ENCODE data around the gene MLH3.

Gene MLH3

GRCh38 chr14:75040507-75040906, 10.8 kb downstream of the MLH3 start:
- Histone ChIP-seq H3K4me1 (ENCODE audit: control insufficient read depth, insufficient read depth, low read length) (no peaks in the 10 kb centered on the region), H3K27ac (ENCODE audit: low read length) (no peak overlapping the region), H3K9ac (ENCODE audit: low read length in 2 of 2) (no peak overlapping the region), H3K4me3 (ENCODE audit: low read length in 2 of 2) (no peak overlapping the region), H3K27me3 (ENCODE audit: control insufficient read depth in 1 of 2, insufficient read depth in 2 of 2, low read length in 2 of 2) (no peaks in the 10 kb centered on the region), H3K9me3 (ENCODE audit: control insufficient read depth in 2 of 2, low read length in 2 of 2) (no peaks in the 10 kb centered on the region), H3K36me3 (ENCODE audit: control insufficient read depth in 2 of 2, insufficient read depth in 2 of 2, low read length in 2 of 2) (peaks cover 15 to 19% of the 10 kb centered on the region in 2 donors)

GRCh38 chr14:75032939-75033338, 18.3 kb downstream of the MLH3 start:
- Histone ChIP-seq H3K4me1 (ENCODE audit: control insufficient read depth, insufficient read depth, low read length) (no peaks in the 10 kb centered on the region), H3K27ac (ENCODE audit: low read length) (no peak overlapping the region), H3K27me3 (ENCODE audit: control insufficient read depth in 1 of 2, insufficient read depth in 2 of 2, low read length in 2 of 2) (no peaks in the 10 kb centered on the region), H3K9me3 (ENCODE audit: control insufficient read depth in 2 of 2, low read length in 2 of 2) (no peaks in the 10 kb centered on the region), H3K36me3 (ENCODE audit: control insufficient read depth in 2 of 2, insufficient read depth in 2 of 2, low read length in 2 of 2) (peaks cover 29 to 43% of the 10 kb centered on the region in 2 donors), H3K9ac (ENCODE audit: low read length in 2 of 2) (no peak overlapping the region), H3K4me3 (ENCODE audit: low read length in 2 of 2) (no peak overlapping the region)

GRCh38 chr14:75030147-75030546, 21.1 kb downstream of the MLH3 start:
- H3K27ac ChIP-seq (ENCODE audit: low read length), result no peak overlapping the region
- no peak overlapping the region for H3K4me3 ChIP-seq (ENCODE audit: low read length in 2 of 2)
- H3K4me1 ChIP-seq (ENCODE audit: control insufficient read depth, insufficient read depth, low read length), result no peaks in the 10 kb centered on the region
- H3K36me3 ChIP-seq (ENCODE audit: control insufficient read depth in 2 of 2, insufficient read depth in 2 of 2, low read length in 2 of 2), result peaks cover 26 to 36% of the 10 kb centered on the region in 2 donors
- H3K27me3 ChIP-seq (ENCODE audit: control insufficient read depth in 1 of 2, insufficient read depth in 2 of 2, low read length in 2 of 2), result no peaks in the 10 kb centered on the region
- H3K9ac ChIP-seq (ENCODE audit: low read length in 2 of 2), result no peak overlapping the region
- no peaks in the 10 kb centered on the region for H3K9me3 ChIP-seq (ENCODE audit: control insufficient read depth in 2 of 2, low read length in 2 of 2)

- H3K27ac ChIP-seq (ENCODE audit: low read length), result no peak overlapping the region
- no peaks in the 10 kb centered on the region for H3K27me3 ChIP-seq (ENCODE audit: control insufficient read depth in 1 of 2, insufficient read depth in 2 of 2, low read length in 2 of 2)
- peaks cover 23 to 34% of the 10 kb centered on the region in 2 donors for H3K36me3 ChIP-seq (ENCODE audit: control insufficient read depth in 2 of 2, insufficient read depth in 2 of 2, low read length in 2 of 2)
These were observed 25.4 kb downstream of the MLH3 start for GRCh38 chr14:75025876-75026275.

GRCh38 chr14:75025082-75025481, 26.2 kb downstream of the MLH3 start:
- H3K4me1 ChIP-seq (ENCODE audit: control insufficient read depth, insufficient read depth, low read length), result no peaks in the 10 kb centered on the region
- H3K27me3 ChIP-seq (ENCODE audit: control insufficient read depth in 1 of 2, insufficient read depth in 2 of 2, low read length in 2 of 2), result no peaks in the 10 kb centered on the region
- no peak overlapping the region for H3K4me3 ChIP-seq (ENCODE audit: low read length in 2 of 2)
- no peaks in the 10 kb centered on the region for H3K9me3 ChIP-seq (ENCODE audit: control insufficient read depth in 2 of 2, low read length in 2 of 2)
- H3K36me3 ChIP-seq (ENCODE audit: control insufficient read depth in 2 of 2, insufficient read depth in 2 of 2, low read length in 2 of 2), result peaks cover 29% of the 10 kb centered on the region in 2 donors
- no peak overlapping the region for H3K9ac ChIP-seq (ENCODE audit: low read length in 2 of 2)
- no peak overlapping the region for H3K27ac ChIP-seq (ENCODE audit: low read length)

More at GRCh38 chr14:75025876-75026275, 25.4 kb downstream of the MLH3 start:
- Histone ChIP-seq H3K9me3 (ENCODE audit: control insufficient read depth in 2 of 2, low read length in 2 of 2) (no peaks in the 10 kb centered on the region), H3K4me1 (ENCODE audit: control insufficient read depth, insufficient read depth, low read length) (no peaks in the 10 kb centered on the region), H3K4me3 (ENCODE audit: low read length in 2 of 2) (no peak overlapping the region), H3K9ac (ENCODE audit: low read length in 2 of 2) (no peak overlapping the region)

GRCh38 chr14:75023108-75023507, 28.2 kb downstream of the MLH3 start:
- Histone ChIP-seq H3K27ac (ENCODE audit: low read length) (no peak overlapping the region), H3K27me3 (ENCODE audit: control insufficient read depth in 1 of 2, insufficient read depth in 2 of 2, low read length in 2 of 2) (no peaks in the 10 kb centered on the region), H3K36me3 (ENCODE audit: control insufficient read depth in 2 of 2, insufficient read depth in 2 of 2, low read length in 2 of 2) (peaks cover 34 to 35% of the 10 kb centered on the region in 2 donors)

GRCh38 chr14:75022655-75023054, 28.6 kb downstream of the MLH3 start:
- Histone ChIP-seq H3K4me1 (ENCODE audit: control insufficient read depth, insufficient read depth, low read length) (no peaks in the 10 kb centered on the region), H3K27me3 (ENCODE audit: control insufficient read depth in 1 of 2, insufficient read depth in 2 of 2, low read length in 2 of 2) (no peaks in the 10 kb centered on the region), H3K27ac (ENCODE audit: low read length) (no peak overlapping the region), H3K36me3 (ENCODE audit: control insufficient read depth in 2 of 2, insufficient read depth in 2 of 2, low read length in 2 of 2) (peaks cover 36 to 37% of the 10 kb centered on the region in 2 donors), H3K9ac (ENCODE audit: low read length in 2 of 2) (no peak overlapping the region), H3K4me3 (ENCODE audit: low read length in 2 of 2) (no peak overlapping the region), H3K9me3 (ENCODE audit: control insufficient read depth in 2 of 2, low read length in 2 of 2) (no peaks in the 10 kb centered on the region)

More at GRCh38 chr14:75023108-75023507, 28.2 kb downstream of the MLH3 start:
- Histone ChIP-seq H3K9me3 (ENCODE audit: control insufficient read depth in 2 of 2, low read length in 2 of 2) (no peaks in the 10 kb centered on the region), H3K4me1 (ENCODE audit: control insufficient read depth, insufficient read depth, low read length) (no peaks in the 10 kb centered on the region), H3K4me3 (ENCODE audit: low read length in 2 of 2) (no peak overlapping the region), H3K9ac (ENCODE audit: low read length in 2 of 2) (no peak overlapping the region)

GRCh38 chr14:75018694-75019093, 32.6 kb downstream of the MLH3 start:
- H3K27me3 ChIP-seq (ENCODE audit: control insufficient read depth in 1 of 2, insufficient read depth in 2 of 2, low read length in 2 of 2), result no peaks in the 10 kb centered on the region
- no peak overlapping the region for H3K9ac ChIP-seq (ENCODE audit: low read length in 2 of 2)
- H3K4me3 ChIP-seq (ENCODE audit: low read length in 2 of 2), result no peak overlapping the region
- no peaks in the 10 kb centered on the region for H3K9me3 ChIP-seq (ENCODE audit: control insufficient read depth in 2 of 2, low read length in 2 of 2)
- no peak overlapping the region for H3K27ac ChIP-seq (ENCODE audit: low read length)
- H3K36me3 ChIP-seq (ENCODE audit: control insufficient read depth in 2 of 2, insufficient read depth in 2 of 2, low read length in 2 of 2), result peaks cover 56 to 61% of the 10 kb centered on the region in 2 donors
- H3K4me1 ChIP-seq (ENCODE audit: control insufficient read depth, insufficient read depth, low read length), result no peaks in the 10 kb centered on the region

GRCh38 chr14:75016815-75017214, 34.5 kb downstream of the MLH3 start:
- peaks cover 52 to 55% of the 10 kb centered on the region in 2 donors for H3K36me3 ChIP-seq (ENCODE audit: control insufficient read depth in 2 of 2, insufficient read depth in 2 of 2, low read length in 2 of 2)
- no peak overlapping the region for H3K9ac ChIP-seq (ENCODE audit: low read length in 2 of 2)
- H3K4me3 ChIP-seq (ENCODE audit: low read length in 2 of 2), result no peak overlapping the region
- H3K27ac ChIP-seq (ENCODE audit: low read length), result no peak overlapping the region
- H3K4me1 ChIP-seq (ENCODE audit: control insufficient read depth, insufficient read depth, low read length), result peaks cover under 1% of the 10 kb centered on the region
- no peaks in the 10 kb centered on the region for H3K27me3 ChIP-seq (ENCODE audit: control insufficient read depth in 1 of 2, insufficient read depth in 2 of 2, low read length in 2 of 2)
- H3K9me3 ChIP-seq (ENCODE audit: control insufficient read depth in 2 of 2, low read length in 2 of 2), result no peaks in the 10 kb centered on the region

GRCh38 chr14:75015496-75015895, 35.8 kb downstream of the MLH3 start:
- no peak overlapping the region for H3K9ac ChIP-seq (ENCODE audit: low read length in 2 of 2)
- H3K27me3 ChIP-seq (ENCODE audit: control insufficient read depth in 1 of 2, insufficient read depth in 2 of 2, low read length in 2 of 2), result no peaks in the 10 kb centered on the region
- peak overlapping the region; percentile 24 for H3K27ac ChIP-seq (ENCODE audit: low read length)
- peaks cover 9% of the 10 kb centered on the region for H3K4me1 ChIP-seq (ENCODE audit: control insufficient read depth, insufficient read depth, low read length)
- no peaks in the 10 kb centered on the region for H3K9me3 ChIP-seq (ENCODE audit: control insufficient read depth in 2 of 2, low read length in 2 of 2)
- peaks cover 51 to 57% of the 10 kb centered on the region in 2 donors for H3K36me3 ChIP-seq (ENCODE audit: control insufficient read depth in 2 of 2, insufficient read depth in 2 of 2, low read length in 2 of 2)
- H3K4me3 ChIP-seq (ENCODE audit: low read length in 2 of 2), result no peak overlapping the region

- H3K4me3 ChIP-seq (ENCODE audit: low read length in 2 of 2), result no peak overlapping the region
- peaks cover 9% of the 10 kb centered on the region for H3K4me1 ChIP-seq (ENCODE audit: control insufficient read depth, insufficient read depth, low read length)
- no peak overlapping the region for H3K9ac ChIP-seq (ENCODE audit: low read length in 2 of 2)
- no peak overlapping the region for H3K27ac ChIP-seq (ENCODE audit: low read length)
- no peaks in the 10 kb centered on the region for H3K27me3 ChIP-seq (ENCODE audit: control insufficient read depth in 1 of 2, insufficient read depth in 2 of 2, low read length in 2 of 2)
- no peaks in the 10 kb centered on the region for H3K9me3 ChIP-seq (ENCODE audit: control insufficient read depth in 2 of 2, low read length in 2 of 2)
- peaks cover 59% of the 10 kb centered on the region in 2 donors for H3K36me3 ChIP-seq (ENCODE audit: control insufficient read depth in 2 of 2, insufficient read depth in 2 of 2, low read length in 2 of 2)
These were observed 38.0 kb downstream of the MLH3 start for GRCh38 chr14:75013290-75013689.
